SK-N-SH treated with all-trans-retinoic acid at 6 μM for 48 hours (cell line): ENCODE measurements around the gene ANKS6.

Experiments used
- CREB5 ChIP-seq: fragments of 250-450 bp; sonication (Bioruptor Pico); IDR thresholded peaks from 2 replicates; pipeline ENCODE4 v1.5.1; 2020; ENCODE audit warnings: low read depth, mild to moderate bottlenecking, moderate library complexity
- ESRRG ChIP-seq: fragments of 250-450 bp; sonication (Bioruptor Pico); IDR thresholded peaks from 2 replicates; pipeline ENCODE4 v1.6.1; 2021; ENCODE audit warnings: mild to moderate bottlenecking
- ISL1 ChIP-seq: fragments of 250-450 bp; sonication (Bioruptor Pico); IDR thresholded peaks from 2 replicates; pipeline ENCODE4 v2.1.2; 2022; ENCODE audit warnings: mild to moderate bottlenecking, moderate library complexity
- PATZ1 ChIP-seq: fragments of 250-450 bp; sonication (Bioruptor Pico); IDR thresholded peaks from 2 replicates; pipeline ENCODE4 v1.8.0; 2020; ENCODE audit warnings: mild to moderate bottlenecking, moderate library complexity, borderline replicate concordance
- PPARA ChIP-seq: fragments of 250-450 bp; sonication (Bioruptor Pico); IDR thresholded peaks from 2 replicates; pipeline ENCODE4 v1.5.0; 2020; ENCODE audit warnings: mild to moderate bottlenecking, borderline replicate concordance
- SNAI2 ChIP-seq: fragments of 250-450 bp; sonication (Bioruptor Pico); IDR thresholded peaks from 2 replicates; pipeline ENCODE4 v1.5.0; 2020; ENCODE audit warnings: mild to moderate bottlenecking, moderate library complexity
- TCF4 ChIP-seq: fragments of 250-450 bp; sonication (Bioruptor Pico); IDR thresholded peaks from 2 replicates; pipeline ENCODE4 v1.8.0; 2021; ENCODE audit warnings: mild to moderate bottlenecking, moderate library complexity, borderline replicate concordance
- ZC3H10 ChIP-seq: fragments of 250-450 bp; sonication (Bioruptor Pico); IDR thresholded peaks from 2 replicates; pipeline ENCODE4 v1.5.1; 2021; ENCODE audit warnings: mild to moderate bottlenecking, moderate library complexity
- ZFP30 ChIP-seq: fragments of 450-650 bp; formaldehyde crosslinking; IDR thresholded peaks from 2 replicates; pipeline ENCODE4 v1.5.0; 2022; ENCODE audit warnings: mild to moderate bottlenecking, moderate library complexity
- ZNF70 ChIP-seq: fragments of 450-650 bp; formaldehyde crosslinking; IDR thresholded peaks from 2 replicates; pipeline ENCODE4 v1.5.0; 2020; ENCODE audit warnings: mild to moderate bottlenecking, moderate library complexity
- ZNF8 ChIP-seq: fragments of 450-650 bp; formaldehyde crosslinking; IDR thresholded peaks from 2 replicates; pipeline ENCODE4 v1.5.0; 2020; ENCODE audit warnings: mild to moderate bottlenecking, moderate library complexity
- TF ChIP-seq, protein P1 (sequence below): fragments of 250-450 bp; sonication (Bioruptor Pico); IDR thresholded peaks from 2 replicates; pipeline ENCODE4 v1.8.0; 2021; ENCODE audit warnings: low read depth, mild to moderate bottlenecking, moderate library complexity, borderline replicate concordance

- TF ChIP-seq SNAI2: no peak
- no peak for TF ChIP-seq ZC3H10 (CRISPR knock-in tag)
- TF ChIP-seq PPARA: no peak
- no peak for TF ChIP-seq ZNF70 (CRISPR knock-in tag)
- no peak for TF ChIP-seq TCF4 (CRISPR knock-in tag)
- TF ChIP-seq PATZ1 (CRISPR knock-in tag): no peak
- no peak for TF ChIP-seq ESRRG (CRISPR knock-in tag)
- TF ChIP-seq ISL1 (CRISPR knock-in tag): no peak
- no peak for TF ChIP-seq ZNF8 (CRISPR knock-in tag)
- no peak for TF ChIP-seq ZFP30 (CRISPR knock-in tag)
- no peak for TF ChIP-seq CREB5 (CRISPR knock-in tag)
- TF ChIP-seq, protein P1, sequence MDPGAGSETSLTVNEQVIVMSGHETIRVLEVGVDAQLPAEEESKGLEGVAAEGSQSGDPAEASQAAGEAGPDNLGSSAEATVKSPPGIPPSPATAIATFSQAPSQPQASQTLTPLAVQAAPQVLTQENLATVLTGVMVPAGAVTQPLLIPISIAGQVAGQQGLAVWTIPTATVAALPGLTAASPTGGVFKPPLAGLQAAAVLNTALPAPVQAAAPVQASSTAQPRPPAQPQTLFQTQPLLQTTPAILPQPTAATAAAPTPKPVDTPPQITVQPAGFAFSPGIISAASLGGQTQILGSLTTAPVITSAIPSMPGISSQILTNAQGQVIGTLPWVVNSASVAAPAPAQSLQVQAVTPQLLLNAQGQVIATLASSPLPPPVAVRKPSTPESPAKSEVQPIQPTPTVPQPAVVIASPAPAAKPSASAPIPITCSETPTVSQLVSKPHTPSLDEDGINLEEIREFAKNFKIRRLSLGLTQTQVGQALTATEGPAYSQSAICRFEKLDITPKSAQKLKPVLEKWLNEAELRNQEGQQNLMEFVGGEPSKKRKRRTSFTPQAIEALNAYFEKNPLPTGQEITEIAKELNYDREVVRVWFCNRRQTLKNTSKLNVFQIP: no peak
Measured at GRCh38 chr9:98732091-98732490, 64.3 kb downstream of the ANKS6 start.
